HepG2 (cell line): Measurements from ENCODE around the gene C1QTNF12. TPM values are rescaled to one million over a fixed set of nuclear protein-coding genes. Genes with fewer than 3 reads are reported as not detected.
A peak's percentile ranks its signal among the peaks of the same experiment; 100 is the strongest.

Source experiments
- BHLHE40 ChIP-seq: IDR thresholded peaks from 2 replicates; pipeline ENCODE4 v1.6.1; 2011; ENCODE audit warnings: low read length, improper control_type of control experiment
- DMTF1 ChIP-seq: sonication (generic); formaldehyde crosslinking; IDR thresholded peaks from 2 replicates; pipeline ENCODE4 v1.4.0; 2020; ENCODE audit warnings: mild to moderate bottlenecking, missing genetic modification reagents
- ELF1 ChIP-seq: sonication (generic); formaldehyde crosslinking; IDR thresholded peaks from 2 replicates; pipeline ENCODE4 v1.4.0; 2020; ENCODE audit warnings: missing genetic modification reagents
- FUBP1 ChIP-seq: sonication (generic); formaldehyde crosslinking; IDR thresholded peaks from 2 replicates; pipeline ENCODE4 v1.5.1; 2020; ENCODE audit warnings: missing genetic modification reagents, mild to moderate bottlenecking, borderline replicate concordance
- HNRNPL ChIP-seq: fragments of 200-400 bp; formaldehyde crosslinking; IDR thresholded peaks from 2 replicates; pipeline ENCODE4 v1.6.1; 2017; ENCODE audit warnings: mild to moderate bottlenecking, low read depth, low read length
- MAF1 ChIP-seq: sonication (generic); formaldehyde crosslinking; IDR thresholded peaks from 2 replicates; pipeline ENCODE4 v1.5.0; 2020; ENCODE audit warnings: missing genetic modification reagents, borderline replicate concordance
- PRDM4 ChIP-seq: sonication (generic); formaldehyde crosslinking; IDR thresholded peaks from 2 replicates; pipeline ENCODE4 v1.9.0; 2021; ENCODE audit warnings: missing genetic modification reagents, borderline replicate concordance
- RFX3 ChIP-seq: IDR thresholded peaks from 2 replicates; pipeline ENCODE4 v1.6.1; 2016; ENCODE audit warnings: missing biosample characterization, missing genetic modification reagents
- TMF1 ChIP-seq: sonication (generic); formaldehyde crosslinking; IDR thresholded peaks from 2 replicates; pipeline ENCODE4 v1.8.1; 2022; ENCODE audit warnings: low read depth, missing genetic modification reagents
- ZFY ChIP-seq: sonication (generic); formaldehyde crosslinking; IDR thresholded peaks from 2 replicates; pipeline ENCODE4 v1.4.0; 2020; ENCODE audit warnings: missing genetic modification reagents
- ZKSCAN1 ChIP-seq: fragments of 150-350 bp; IDR thresholded peaks from 2 replicates; pipeline ENCODE4 v1.6.1; 2014; ENCODE audit warnings: low read length
- ZNF260 ChIP-seq: sonication (generic); formaldehyde crosslinking; IDR thresholded peaks from 2 replicates; pipeline ENCODE4 v1.4.0; 2020; ENCODE audit warnings: missing genetic modification reagents, low read depth, mild to moderate bottlenecking, borderline replicate concordance
- ZNF263 ChIP-seq: sonication (generic); formaldehyde crosslinking; IDR thresholded peaks from 2 replicates; pipeline ENCODE4 v1.4.0; 2020; ENCODE audit warnings: missing genetic modification reagents
- ZNF614 ChIP-seq: IDR thresholded peaks from 2 replicates; pipeline ENCODE4 v1.6.1; 2018; ENCODE audit warnings: missing biosample characterization, missing genetic modification reagents, inconsistent platforms, borderline replicate concordance
- ZSCAN30 ChIP-seq: sonication (generic); formaldehyde crosslinking; IDR thresholded peaks from 2 replicates; pipeline ENCODE4 v1.5.0; 2020; ENCODE audit warnings: mild to moderate bottlenecking, missing genetic modification reagents
- polyA plus RNA-seq, 8 experiments: library from polyadenylated mRNA; depleted of rRNA in 3 of 8; stranded (reverse) in 7 of 8; unstranded in 1 of 8; fragments of >200 nt; fragmentation: Illumina TruSeq in 4 of 8; extraction: Trizol in 4 of 8; gene quantifications; 2 replicates each; pipeline versions ENCODE4 v1.2.1 to v1.2.3, GENCODE V29; 2011 to 2016; ENCODE audit warnings: low read depth in 4 of 8, missing spikeins in 1 of 8, mixed read lengths in 1 of 8; ENCODE audit not compliant: insufficient read depth in 1 of 8
- total RNA-seq, 5 experiments: library from RNA; depleted of rRNA; stranded (reverse); fragments of >200 nt; fragmentation: Illumina TruSeq; extraction: Trizol; gene quantifications; 2 replicates each; pipeline ENCODE4 v1.2.3, GENCODE V29; 2016; ENCODE audit warnings: low read depth in 1 of 5
- TF ChIP-seq, protein P1 (sequence below): sonication (generic); formaldehyde crosslinking; IDR thresholded peaks from 2 replicates; pipeline ENCODE4 v1.4.0; 2020; ENCODE audit warnings: missing genetic modification reagents, mild to moderate bottlenecking, borderline replicate concordance
- TF ChIP-seq, protein P2 (sequence below): sonication (generic); formaldehyde crosslinking; IDR thresholded peaks from 2 replicates; pipeline ENCODE4 v1.5.0; 2020; ENCODE audit warnings: missing genetic modification reagents, mild to moderate bottlenecking, borderline replicate concordance

Gene C1QTNF12
- total and polyA plus RNA-seq, 2 of the 13 experiments (the other 11 are each of a cell fraction or from before 2014, with no cell fraction given) = 0.18 to 0.64 TPM

DNA sequence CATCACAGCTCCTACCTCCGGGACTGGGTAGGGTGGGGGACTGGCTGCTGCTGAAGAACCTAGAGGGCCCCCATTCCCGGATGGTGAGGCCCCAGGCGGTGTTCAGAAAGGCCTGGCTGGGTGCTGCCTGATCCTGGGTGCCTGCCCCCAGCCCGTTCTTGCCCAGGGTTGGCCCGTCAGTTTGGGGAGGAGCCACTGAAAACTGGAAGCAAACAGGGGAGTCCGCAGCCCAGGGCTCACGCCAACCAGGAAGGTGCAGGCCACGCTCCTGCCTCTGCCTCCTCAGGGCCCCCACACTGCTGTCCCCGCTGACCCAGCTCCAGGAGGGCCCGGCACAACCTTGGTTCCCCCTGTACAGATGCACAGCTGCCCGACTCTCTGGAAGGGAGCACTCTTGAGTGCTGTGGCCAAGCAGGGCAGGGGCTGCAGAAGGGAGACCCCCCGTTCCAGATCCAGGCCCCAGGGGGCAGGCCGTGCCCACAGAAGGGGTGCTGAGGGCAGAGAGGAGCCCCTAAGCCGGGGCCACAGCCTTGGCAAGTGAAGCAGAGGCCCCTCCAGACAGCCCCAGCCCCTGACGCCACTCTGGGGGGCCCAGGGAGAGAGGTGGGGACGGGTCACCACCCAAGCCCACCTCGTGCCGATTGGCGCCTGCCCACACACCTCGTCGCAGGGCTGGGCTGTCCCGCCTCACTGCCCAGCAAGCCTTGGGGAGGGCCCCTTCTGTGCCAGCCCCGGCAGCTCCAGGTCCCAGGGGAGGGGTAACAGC, 5.5 kb downstream of the C1QTNF12 start (continued):
- no peak for TF ChIP-seq FUBP1 (CRISPR knock-in tag)
- TF ChIP-seq MAF1 (CRISPR knock-in tag) = no peak
- TF ChIP-seq TMF1 = 0 out of 2 replicates have a peak, but pooled peaks have one; percentile 18
- TF ChIP-seq, protein P1, sequence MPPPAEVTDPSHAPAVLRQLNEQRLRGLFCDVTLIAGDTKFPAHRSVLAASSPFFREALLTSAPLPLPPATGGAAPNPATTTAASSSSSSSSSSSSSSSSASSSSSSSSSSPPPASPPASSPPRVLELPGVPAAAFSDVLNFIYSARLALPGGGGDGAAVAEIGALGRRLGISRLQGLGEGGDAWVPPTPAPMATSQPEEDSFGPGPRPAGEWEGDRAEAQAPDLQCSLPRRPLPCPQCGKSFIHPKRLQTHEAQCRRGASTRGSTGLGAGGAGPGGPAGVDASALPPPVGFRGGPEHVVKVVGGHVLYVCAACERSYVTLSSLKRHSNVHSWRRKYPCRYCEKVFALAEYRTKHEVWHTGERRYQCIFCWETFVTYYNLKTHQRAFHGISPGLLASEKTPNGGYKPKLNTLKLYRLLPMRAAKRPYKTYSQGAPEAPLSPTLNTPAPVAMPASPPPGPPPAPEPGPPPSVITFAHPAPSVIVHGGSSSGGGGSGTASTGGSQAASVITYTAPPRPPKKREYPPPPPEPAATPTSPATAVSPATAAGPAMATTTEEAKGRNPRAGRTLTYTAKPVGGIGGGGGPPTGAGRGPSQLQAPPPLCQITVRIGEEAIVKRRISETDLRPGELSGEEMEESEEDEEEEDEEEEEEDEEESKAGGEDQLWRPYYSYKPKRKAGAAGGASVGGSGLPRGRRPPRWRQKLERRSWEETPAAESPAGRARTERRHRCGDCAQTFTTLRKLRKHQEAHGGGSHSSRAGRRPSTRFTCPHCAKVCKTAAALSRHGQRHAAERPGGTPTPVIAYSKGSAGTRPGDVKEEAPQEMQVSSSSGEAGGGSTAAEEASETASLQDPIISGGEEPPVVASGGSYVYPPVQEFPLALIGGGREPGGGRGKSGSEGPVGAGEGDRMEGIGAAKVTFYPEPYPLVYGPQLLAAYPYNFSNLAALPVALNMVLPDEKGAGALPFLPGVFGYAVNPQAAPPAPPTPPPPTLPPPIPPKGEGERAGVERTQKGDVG (CRISPR knock-in tag) = 0 out of 2 replicates have a peak, but pooled peaks have one; percentile 23
- no peak for TF ChIP-seq ZSCAN30
- TF ChIP-seq, protein P2, sequence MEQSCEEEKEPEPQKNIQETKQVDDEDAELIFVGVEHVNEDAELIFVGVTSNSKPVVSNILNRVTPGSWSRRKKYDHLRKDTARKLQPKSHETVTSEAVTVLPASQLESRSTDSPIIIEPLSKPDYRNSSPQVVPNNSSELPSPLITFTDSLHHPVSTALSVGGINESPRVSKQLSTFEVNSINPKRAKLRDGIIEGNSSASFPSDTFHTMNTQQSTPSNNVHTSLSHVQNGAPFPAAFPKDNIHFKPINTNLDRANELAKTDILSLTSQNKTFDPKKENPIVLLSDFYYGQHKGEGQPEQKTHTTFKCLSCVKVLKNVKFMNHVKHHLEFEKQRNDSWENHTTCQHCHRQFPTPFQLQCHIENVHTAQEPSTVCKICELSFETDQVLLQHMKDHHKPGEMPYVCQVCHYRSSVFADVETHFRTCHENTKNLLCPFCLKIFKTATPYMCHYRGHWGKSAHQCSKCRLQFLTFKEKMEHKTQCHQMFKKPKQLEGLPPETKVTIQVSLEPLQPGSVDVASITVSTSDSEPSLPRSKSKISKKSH (CRISPR knock-in tag) = peak; percentile 52; the same call in 1 of the 2 replicates
- TF ChIP-seq PRDM4 (CRISPR knock-in tag) = no peak
- TF ChIP-seq RFX3 (CRISPR knock-in tag) = no peak
- no peak for TF ChIP-seq ZNF260 (CRISPR knock-in tag)
- TF ChIP-seq ZKSCAN1 = no peak
- TF ChIP-seq ELF1 (CRISPR knock-in tag) = peak; percentile 57
- TF ChIP-seq BHLHE40 = no peak
- peak; percentile 94 for TF ChIP-seq ZNF263 (CRISPR knock-in tag)
- no peak for TF ChIP-seq DMTF1
- TF ChIP-seq ZFY (CRISPR knock-in tag) = peak; percentile 70
- TF ChIP-seq ZNF614 (CRISPR knock-in tag) = no peak
- TF ChIP-seq HNRNPL = 0 out of 2 replicates have a peak, but pooled peaks have one; percentile 67
